DND-41 (cell line): ENCODE results near the gene PTCD3.

ENCODE experiments used
- EZH2 ChIP-seq: IDR thresholded peaks from 3 replicates; pipeline ENCODE4 v1.6.1; 2012; ENCODE audit warnings: borderline replicate concordance, low read depth, mild to moderate bottlenecking, moderate library complexity, low read length, inconsistent platforms; ENCODE audit not compliant: severe bottlenecking
- TF ChIP-seq, protein P1 (sequence below): IDR thresholded peaks from 2 replicates; pipeline ENCODE4 v1.5.1; 2012; ENCODE audit warnings: borderline replicate concordance, low read length, moderate library complexity, mild to moderate bottlenecking; ENCODE audit not compliant: poor library complexity, severe bottlenecking; ENCODE audit errors: extremely low read depth

DNA sequence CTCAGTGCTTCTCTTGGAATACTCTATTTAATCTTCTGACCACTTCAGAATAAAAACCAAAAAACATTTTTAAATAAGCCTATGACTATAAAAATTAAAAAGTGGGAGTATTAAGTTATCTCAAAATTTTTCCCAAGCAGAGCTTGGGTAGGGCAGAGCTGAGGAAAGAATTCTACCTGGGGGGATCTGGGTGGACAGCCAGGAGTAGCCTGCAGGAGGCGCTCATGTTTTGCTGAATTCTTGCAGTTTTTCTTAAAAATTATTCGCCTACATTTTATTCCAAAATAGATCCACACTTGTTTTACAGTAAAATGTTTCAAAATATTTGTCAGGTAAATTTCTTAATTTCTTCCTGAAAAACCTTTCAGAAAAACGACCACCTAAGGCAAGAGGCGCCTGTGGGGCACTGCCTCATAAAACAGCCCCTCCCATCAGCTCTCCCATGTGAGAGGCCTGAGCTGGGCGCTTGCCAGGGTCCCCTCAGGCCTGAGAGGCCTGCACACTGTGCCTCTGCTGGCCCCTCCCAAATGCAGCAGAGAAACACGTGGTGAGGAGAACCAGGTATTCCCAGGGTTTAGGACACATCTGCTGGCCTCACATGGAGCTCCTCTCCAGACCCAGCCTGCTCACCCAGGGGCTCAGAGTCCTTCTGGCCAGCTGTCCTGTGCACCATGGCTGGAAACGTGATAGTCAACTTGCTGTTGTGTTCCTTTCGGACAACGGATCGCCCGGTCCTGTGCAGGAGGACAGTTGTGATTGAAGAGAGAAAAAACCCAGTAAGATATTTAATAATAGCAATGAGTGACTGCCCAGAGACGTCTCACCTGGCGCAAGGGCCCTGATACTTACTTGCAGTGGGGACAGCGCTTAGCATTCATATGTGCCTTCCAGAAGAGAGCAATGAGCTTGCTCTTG lies 17.8 kb upstream of the PTCD3 start:
- no peak for TF ChIP-seq EZH2
- TF ChIP-seq, protein P1, sequence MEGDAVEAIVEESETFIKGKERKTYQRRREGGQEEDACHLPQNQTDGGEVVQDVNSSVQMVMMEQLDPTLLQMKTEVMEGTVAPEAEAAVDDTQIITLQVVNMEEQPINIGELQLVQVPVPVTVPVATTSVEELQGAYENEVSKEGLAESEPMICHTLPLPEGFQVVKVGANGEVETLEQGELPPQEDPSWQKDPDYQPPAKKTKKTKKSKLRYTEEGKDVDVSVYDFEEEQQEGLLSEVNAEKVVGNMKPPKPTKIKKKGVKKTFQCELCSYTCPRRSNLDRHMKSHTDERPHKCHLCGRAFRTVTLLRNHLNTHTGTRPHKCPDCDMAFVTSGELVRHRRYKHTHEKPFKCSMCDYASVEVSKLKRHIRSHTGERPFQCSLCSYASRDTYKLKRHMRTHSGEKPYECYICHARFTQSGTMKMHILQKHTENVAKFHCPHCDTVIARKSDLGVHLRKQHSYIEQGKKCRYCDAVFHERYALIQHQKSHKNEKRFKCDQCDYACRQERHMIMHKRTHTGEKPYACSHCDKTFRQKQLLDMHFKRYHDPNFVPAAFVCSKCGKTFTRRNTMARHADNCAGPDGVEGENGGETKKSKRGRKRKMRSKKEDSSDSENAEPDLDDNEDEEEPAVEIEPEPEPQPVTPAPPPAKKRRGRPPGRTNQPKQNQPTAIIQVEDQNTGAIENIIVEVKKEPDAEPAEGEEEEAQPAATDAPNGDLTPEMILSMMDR: peak; percentile 50
